ENCODE data around the gene C10orf62.
"Not testable (repeated sequence)": the region's sequence is repeated elsewhere in the genome, so short reads cannot be mapped to it uniquely, and the experiment has no call there.

The C10orf62 gene

DNA sequence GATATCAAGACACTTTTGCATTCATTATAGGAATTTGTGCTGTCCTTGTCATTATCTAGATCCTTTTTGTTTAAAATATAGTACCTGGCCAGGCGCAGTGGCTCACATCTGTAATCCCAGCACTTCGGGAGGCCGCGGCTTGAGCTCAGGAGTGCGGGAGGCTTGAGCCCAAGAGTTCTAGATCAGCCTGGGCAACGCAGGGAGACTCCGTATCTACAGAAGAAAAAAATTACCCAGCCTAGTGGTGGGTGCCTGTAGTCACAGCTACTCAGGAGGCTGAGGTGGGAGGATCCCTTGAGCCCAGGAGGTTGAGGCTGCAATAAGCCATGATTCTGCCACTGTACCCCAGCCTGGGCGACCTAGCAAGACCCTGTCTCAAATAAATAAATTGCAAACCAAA is 44.4 kb downstream of the C10orf62 start:
- Histone ChIP-seq H3K4me3 (replicated peaks; ENCODE audit: low read depth, low read length) (peak overlapping the region; percentile 78), H3K36me3 (ENCODE audit: control insufficient read depth, insufficient read depth, low read length) (no peaks in the 10 kb centered on the region), H3K27me3 (replicated peaks; ENCODE audit: control insufficient read depth, insufficient read depth, low read length) (no peaks in the 10 kb centered on the region)
- peak; percentile 28 for DNase-seq (ENCODE audit: extremely low read depth, insufficient read length)
- TF ChIP-seq, protein P1, sequence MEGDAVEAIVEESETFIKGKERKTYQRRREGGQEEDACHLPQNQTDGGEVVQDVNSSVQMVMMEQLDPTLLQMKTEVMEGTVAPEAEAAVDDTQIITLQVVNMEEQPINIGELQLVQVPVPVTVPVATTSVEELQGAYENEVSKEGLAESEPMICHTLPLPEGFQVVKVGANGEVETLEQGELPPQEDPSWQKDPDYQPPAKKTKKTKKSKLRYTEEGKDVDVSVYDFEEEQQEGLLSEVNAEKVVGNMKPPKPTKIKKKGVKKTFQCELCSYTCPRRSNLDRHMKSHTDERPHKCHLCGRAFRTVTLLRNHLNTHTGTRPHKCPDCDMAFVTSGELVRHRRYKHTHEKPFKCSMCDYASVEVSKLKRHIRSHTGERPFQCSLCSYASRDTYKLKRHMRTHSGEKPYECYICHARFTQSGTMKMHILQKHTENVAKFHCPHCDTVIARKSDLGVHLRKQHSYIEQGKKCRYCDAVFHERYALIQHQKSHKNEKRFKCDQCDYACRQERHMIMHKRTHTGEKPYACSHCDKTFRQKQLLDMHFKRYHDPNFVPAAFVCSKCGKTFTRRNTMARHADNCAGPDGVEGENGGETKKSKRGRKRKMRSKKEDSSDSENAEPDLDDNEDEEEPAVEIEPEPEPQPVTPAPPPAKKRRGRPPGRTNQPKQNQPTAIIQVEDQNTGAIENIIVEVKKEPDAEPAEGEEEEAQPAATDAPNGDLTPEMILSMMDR (IDR thresholded peaks at IDR 0.05; ENCODE audit: insufficient read depth, low read length, poor library complexity, severe bottlenecking): no peak

DNA sequence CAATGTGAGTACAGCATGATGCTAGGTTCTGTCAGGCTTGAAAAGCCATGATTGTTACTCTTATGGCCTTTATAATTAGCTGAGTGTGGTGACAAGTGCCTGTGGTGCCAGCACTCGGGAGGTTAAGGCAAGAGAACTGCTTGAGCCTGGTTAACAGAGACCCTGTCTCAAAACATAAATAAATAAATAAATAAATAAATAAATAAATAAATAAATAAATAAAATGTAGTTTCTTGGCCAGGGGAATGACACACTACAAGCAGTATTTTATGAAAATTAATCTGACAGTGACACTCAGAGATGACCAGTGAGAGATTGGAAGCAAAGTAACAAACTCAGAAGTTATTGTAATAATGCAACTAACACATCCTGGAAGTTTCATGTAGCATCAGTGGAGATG is 46.1 kb downstream of the C10orf62 start:
- TF ChIP-seq, protein P1 (IDR thresholded peaks at IDR 0.05; ENCODE audit: insufficient read depth, low read length, poor library complexity, severe bottlenecking): no peak
- Histone ChIP-seq H3K27me3 (replicated peaks; ENCODE audit: control insufficient read depth, insufficient read depth, low read length) (no peaks in the 10 kb centered on the region), H3K36me3 (ENCODE audit: control insufficient read depth, insufficient read depth, low read length) (no peaks in the 10 kb centered on the region), H3K4me3 (replicated peaks; ENCODE audit: low read depth, low read length) (no peak overlapping the region)
- no peak for DNase-seq (ENCODE audit: extremely low read depth, insufficient read length)

DNA sequence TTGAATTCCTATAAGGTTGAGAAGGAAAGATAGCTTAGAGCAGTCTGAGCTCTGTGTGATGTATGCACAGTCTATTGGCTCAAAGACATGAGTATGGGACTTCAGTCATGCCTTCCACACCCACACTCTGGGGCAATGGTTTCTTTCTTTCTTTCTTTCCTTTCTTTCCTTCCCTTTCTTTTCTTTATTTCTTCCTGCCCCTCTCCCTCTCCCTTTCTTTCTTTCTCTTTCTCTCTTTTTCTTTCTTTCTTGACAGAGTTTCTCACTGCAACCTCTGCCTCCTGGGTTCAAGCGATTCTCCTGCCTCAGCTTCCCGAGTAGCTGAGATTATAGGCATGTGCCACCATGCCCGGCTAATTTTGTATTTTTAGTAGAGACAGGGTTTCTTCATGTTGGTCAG is 49.6 kb downstream of the C10orf62 start:
- not testable (repeated sequence) for DNase-seq (ENCODE audit: extremely low read depth, insufficient read length); H3K4me3 ChIP-seq (replicated peaks; ENCODE audit: low read depth, low read length); H3K27me3 ChIP-seq (replicated peaks; ENCODE audit: control insufficient read depth, insufficient read depth, low read length); H3K36me3 ChIP-seq (ENCODE audit: control insufficient read depth, insufficient read depth, low read length)

DNA sequence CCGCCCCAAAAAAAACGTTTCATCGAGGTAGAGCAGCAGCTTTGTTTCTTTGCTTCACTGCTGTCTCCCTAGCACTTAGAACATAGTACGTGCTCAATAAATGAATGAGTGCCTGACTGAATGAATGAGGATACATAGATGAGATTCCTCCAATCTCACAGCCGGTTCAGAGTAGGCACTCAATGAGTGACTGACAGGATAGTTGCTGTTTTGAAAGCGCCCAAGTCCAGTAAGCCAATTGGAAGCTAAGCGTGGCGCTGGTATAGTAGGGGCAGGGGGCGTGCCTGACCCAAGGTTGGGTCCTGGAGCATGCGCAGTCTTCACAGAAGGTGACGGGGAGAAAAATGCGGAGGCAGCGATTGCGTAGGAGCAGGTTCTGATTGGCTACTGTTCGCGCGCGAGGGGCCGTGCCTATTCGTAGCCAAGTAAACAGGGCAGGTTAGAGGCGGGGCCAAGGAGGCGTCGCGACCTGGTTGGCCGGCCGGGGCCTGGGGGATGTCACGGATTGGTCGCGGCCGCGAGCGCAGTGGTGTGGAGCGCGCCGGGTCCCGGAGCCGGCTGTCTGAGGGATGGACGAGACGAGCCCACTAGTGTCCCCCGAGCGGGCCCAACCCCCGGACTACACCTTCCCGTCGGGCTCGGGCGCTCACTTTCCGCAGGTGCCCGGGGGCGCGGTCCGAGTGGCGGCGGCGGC is 50.8 kb downstream of the C10orf62 start, which contains the start of gene PI4K2A:
PI4K2A (plus strand) TSS at position 498 of the 694 bp plus-strand sequence; CDS start at position 570, 72 bp downstream.
- H3K27me3 ChIP-seq (replicated peaks; ENCODE audit: control insufficient read depth, insufficient read depth, low read length): no peaks in the 10 kb centered on the region
- H3K36me3 ChIP-seq (ENCODE audit: control insufficient read depth, insufficient read depth, low read length): peaks cover 4% of the 10 kb centered on the region
- DNase-seq (ENCODE audit: extremely low read depth, insufficient read length): peak; percentile 97
- peak within 1 kb of the TSS; percentile 76 for H3K4me3 ChIP-seq (replicated peaks; ENCODE audit: low read depth, low read length)
- TF ChIP-seq, protein P1 (IDR thresholded peaks at IDR 0.05; ENCODE audit: insufficient read depth, low read length, poor library complexity, severe bottlenecking): no peak

Measured in GM06990 (cell line).